Measurements from ENCODE around the gene TMPRSS5. TPM values are rescaled to one million over a fixed set of nuclear protein-coding genes. Genes with fewer than 3 reads are reported as not detected.

The TMPRSS5 gene
- total RNA-seq, 4 donors from 2014 or later = 1.5 TPM; not detected in 3

DNA sequence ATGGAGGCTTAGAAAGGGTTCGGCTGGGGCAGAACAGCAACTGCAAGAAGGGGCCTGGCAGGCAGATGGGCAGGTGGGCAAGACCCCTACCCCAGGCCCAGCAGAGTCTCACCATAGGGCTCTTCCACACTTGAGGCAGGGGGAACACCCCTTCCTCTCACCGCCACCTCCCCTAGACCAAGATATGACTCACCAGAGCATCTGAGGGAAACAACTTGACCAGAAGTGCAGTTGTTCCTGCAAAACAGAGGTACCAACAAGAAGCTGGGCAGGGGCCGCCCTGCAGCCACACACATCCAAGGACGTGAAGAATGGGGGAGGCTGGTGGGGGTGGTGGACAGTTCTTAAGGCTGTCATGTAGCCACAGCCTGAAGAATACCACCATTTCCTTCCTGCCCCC, 10.9 kb downstream of the TMPRSS5 start:
- H3K36me3 ChIP-seq = no peaks in the 10 kb centered on the region

DNA sequence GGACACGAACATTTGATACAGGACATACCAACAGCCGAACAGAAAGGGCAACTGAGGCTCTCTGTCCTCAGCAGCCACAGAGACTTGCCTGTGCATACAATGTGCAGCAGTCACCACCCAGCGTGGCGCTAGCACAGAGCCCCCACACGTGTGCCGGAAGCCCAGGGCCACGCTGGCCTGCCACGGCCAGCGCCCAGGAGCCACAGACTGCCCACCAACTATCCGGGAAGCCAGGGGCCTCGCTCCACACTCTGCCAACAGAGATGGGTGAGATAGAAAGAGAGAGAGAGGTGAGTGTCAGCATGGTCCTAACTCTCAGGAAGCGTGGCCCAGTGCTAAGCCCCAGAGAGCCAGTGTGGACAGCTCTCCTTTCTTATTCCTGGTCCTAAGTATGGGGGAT, 11.7 kb downstream of the TMPRSS5 start:
- no peak overlapping the region for H3K4me3 ChIP-seq
- no peak for DNase-seq
- H3K9me3 ChIP-seq = no peaks in the 10 kb centered on the region
- H3K4me1 ChIP-seq = no peaks in the 10 kb centered on the region
- no peaks in the 10 kb centered on the region for H3K36me3 ChIP-seq
- H3K27me3 ChIP-seq = no peaks in the 10 kb centered on the region
- no peak overlapping the region for H3K27ac ChIP-seq
- TF ChIP-seq POLR2A (IDR thresholded peaks at IDR 0.05) = no peak
- TF ChIP-seq, protein P1, sequence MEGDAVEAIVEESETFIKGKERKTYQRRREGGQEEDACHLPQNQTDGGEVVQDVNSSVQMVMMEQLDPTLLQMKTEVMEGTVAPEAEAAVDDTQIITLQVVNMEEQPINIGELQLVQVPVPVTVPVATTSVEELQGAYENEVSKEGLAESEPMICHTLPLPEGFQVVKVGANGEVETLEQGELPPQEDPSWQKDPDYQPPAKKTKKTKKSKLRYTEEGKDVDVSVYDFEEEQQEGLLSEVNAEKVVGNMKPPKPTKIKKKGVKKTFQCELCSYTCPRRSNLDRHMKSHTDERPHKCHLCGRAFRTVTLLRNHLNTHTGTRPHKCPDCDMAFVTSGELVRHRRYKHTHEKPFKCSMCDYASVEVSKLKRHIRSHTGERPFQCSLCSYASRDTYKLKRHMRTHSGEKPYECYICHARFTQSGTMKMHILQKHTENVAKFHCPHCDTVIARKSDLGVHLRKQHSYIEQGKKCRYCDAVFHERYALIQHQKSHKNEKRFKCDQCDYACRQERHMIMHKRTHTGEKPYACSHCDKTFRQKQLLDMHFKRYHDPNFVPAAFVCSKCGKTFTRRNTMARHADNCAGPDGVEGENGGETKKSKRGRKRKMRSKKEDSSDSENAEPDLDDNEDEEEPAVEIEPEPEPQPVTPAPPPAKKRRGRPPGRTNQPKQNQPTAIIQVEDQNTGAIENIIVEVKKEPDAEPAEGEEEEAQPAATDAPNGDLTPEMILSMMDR (IDR thresholded peaks at IDR 0.05) = no peak

More for the DNA sequence above, 10.9 kb downstream of the TMPRSS5 start:
- Histone ChIP-seq H3K27me3 (no peaks in the 10 kb centered on the region), H3K27ac (no peak overlapping the region), H3K9me3 (no peaks in the 10 kb centered on the region), H3K4me3 (no peak overlapping the region), H3K4me1 (no peaks in the 10 kb centered on the region)
- no peak for DNase-seq
- TF ChIP-seq POLR2A (IDR thresholded peaks at IDR 0.05) = no peak
- TF ChIP-seq, protein P1 (IDR thresholded peaks at IDR 0.05) = no peak

DNA sequence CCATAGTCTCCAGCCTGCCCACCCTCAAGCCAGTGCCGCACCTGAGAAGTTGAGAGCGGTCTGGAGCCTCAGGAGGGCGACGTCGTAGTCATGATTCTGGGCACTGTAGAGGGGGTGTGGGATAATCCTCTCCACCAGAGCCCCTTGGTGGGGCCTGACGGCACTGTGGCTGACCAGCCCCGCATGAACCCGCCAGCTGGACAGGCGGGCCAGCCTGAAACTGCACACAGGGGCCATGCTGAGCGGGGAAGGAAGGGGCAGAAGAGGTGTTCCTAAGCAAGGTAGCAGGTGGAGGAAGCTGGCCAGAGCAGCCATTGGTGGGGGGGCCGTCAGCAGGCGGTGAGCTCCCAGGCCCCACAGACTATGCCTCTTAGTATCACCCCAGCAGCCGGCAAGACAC, 13.1 kb downstream of the TMPRSS5 start:
- no peaks in the 10 kb centered on the region for H3K4me1 ChIP-seq
- TF ChIP-seq POLR2A (IDR thresholded peaks at IDR 0.05) = no peak
- TF ChIP-seq, protein P1 (IDR thresholded peaks at IDR 0.05) = no peak
- H3K9me3 ChIP-seq = no peaks in the 10 kb centered on the region
- no peak for DNase-seq
- H3K4me3 ChIP-seq = no peak overlapping the region
- H3K36me3 ChIP-seq = no peaks in the 10 kb centered on the region
- H3K27me3 ChIP-seq = no peaks in the 10 kb centered on the region
- no peak overlapping the region for H3K27ac ChIP-seq

DNA sequence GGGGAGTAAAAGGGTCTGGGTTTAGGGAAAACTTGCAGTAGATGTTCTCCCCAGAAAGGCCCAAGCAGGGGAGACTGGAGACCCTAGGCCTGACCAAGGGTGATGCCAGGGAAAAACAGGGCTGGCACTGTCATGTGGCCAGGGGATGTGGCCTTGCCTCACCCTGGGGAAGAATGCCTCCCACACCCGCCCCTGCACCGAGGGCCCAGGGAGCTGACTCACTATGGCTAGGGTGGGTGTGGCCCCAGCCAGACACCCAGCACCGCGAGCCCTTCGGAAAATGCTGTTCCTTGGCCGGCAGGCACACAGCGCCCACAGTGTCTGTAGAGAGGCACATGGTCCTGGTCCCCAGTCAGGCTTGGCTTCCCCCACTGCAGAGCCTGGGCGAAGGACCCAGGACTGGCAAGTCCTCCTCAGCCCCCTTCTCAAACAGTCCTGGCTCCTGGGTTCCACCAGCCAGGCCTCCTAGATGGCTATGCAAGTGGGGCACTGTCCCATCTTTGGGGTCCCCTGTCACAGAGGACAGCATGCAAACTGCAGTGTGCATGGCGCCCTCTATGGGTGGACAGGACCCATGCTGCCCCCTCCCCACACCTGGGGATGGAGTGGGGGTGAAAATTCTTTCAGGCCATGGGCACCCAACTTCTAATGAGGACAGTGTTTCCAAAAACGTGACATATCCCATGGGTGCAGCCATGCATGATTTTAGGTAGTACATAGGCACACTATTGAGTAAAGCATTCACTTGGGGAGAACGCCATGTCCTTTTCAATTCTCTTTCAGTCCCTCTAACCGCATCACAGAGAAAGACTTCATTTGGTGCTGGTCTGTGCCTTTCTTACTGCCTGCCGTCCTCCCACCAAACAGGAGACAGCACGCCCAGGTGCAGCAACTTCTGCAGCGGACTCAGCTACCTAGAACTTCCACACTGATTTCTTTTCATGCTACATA, 15.2 kb downstream of the TMPRSS5 start:
- Histone ChIP-seq H3K27me3 (no peaks in the 10 kb centered on the region), H3K36me3 (no peaks in the 10 kb centered on the region), H3K9me3 (no peaks in the 10 kb centered on the region), H3K4me3 (no peak overlapping the region), H3K27ac (no peak overlapping the region), H3K4me1 (no peaks in the 10 kb centered on the region)
- TF ChIP-seq, protein P1 (IDR thresholded peaks at IDR 0.05) = peak in 2 of 6 experiments; percentile 9 to 17
- TF ChIP-seq POLR2A (IDR thresholded peaks at IDR 0.05) = no peak
- peak in 2 of 3 donors; percentile 81 for DNase-seq

DNA sequence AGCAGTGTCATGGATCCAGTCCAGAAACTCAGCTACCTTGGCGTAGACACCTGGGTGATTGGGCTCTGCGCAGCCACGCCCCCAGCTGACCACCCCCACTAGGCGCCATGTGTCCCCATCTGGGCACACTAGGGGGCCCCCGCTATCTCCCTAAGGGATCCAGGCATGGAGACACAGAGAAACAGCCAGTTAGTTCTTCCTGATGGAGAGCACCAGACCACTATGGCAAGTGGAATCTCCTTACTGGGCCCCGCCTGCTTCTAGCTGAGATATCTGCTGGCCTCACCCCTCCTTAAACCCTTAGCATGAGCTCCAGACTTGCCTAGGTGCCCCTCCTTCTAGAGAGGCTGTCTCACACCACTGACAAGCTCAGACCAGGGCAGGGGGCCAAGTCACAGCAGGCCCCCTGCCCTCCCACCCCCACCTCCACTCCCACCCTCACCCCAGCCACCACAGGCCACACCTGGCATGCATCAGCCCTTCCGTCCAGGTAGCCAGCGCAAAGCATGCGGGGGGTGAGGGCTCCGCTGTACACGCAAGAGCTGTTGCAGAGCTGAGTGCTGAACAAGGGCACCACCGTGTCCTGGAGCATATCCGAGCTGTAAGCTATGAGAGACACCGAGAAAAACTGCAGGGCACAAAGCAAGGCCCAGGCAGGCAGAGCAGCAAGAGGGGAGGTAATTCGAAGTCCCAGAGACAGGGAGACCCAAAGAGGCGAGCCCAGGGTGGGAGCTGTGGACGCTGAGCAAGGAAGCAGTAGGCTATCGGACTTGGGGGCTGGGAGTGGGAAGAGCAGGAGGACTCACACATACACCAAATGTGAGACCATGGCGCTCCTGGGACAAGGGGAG, 16.1 kb downstream of the TMPRSS5 start:
- H3K27me3 ChIP-seq = no peaks in the 10 kb centered on the region
- no peak overlapping the region for H3K4me3 ChIP-seq
- no peaks in the 10 kb centered on the region for H3K9me3 ChIP-seq
- no peaks in the 10 kb centered on the region for H3K4me1 ChIP-seq
- H3K27ac ChIP-seq = no peak overlapping the region
- TF ChIP-seq, protein P1 (IDR thresholded peaks at IDR 0.05) = no peak
- no peak for TF ChIP-seq POLR2A (IDR thresholded peaks at IDR 0.05)
- H3K36me3 ChIP-seq = no peaks in the 10 kb centered on the region
- no peak for DNase-seq
